ENCODE results near the gene PHOSPHO1.

PHOSPHO1 gene

GRCh38 chr17:49229076-49229804, 1.3 kb downstream of the PHOSPHO1 start:
- CTCF ChIA-PET = interaction anchor here (0.6 to 8.9 kb wide), 14 partner anchors 7 to 750 kb away, joined by 3 to 165 read pairs (median 13); partner anchors contain the start of genes ABI3 and GNGT2
- DNase-seq (ENCODE audit: low read depth, low spot score) = no peak
- H3K4me3 ChIP-seq (ENCODE audit: low read depth, low read length) = no peak overlapping the region
- no peak for TF ChIP-seq CTCF (IDR thresholded peaks at IDR 0.05; ENCODE audit: insufficient read depth, low read length, missing control alignments)
- POLR2A ChIA-PET = interaction anchor here (0.8 kb wide), 1 partner anchor 11 kb away, joined by 3 read pairs; no protein-coding TSS in a partner anchor

GRCh38 chr17:49227436-49228261, 2.9 kb downstream of the PHOSPHO1 start:
- TF ChIP-seq CTCF (IDR thresholded peaks at IDR 0.05; ENCODE audit: insufficient read depth, low read length, missing control alignments) = peak; percentile 79
- POLR2A ChIA-PET = no interaction called here
- H3K4me3 ChIP-seq (ENCODE audit: low read depth, low read length) = no peak overlapping the region
- CTCF ChIA-PET = interaction anchor here (0.7 to 8.9 kb wide), 43 partner anchors 8 to 549 kb away, joined by 3 to 165 read pairs (median 4); partner anchors contain the start of genes ABI3, GNGT2 and PHB1
- peak; percentile 10 for DNase-seq (ENCODE audit: low read depth, low spot score)

GRCh38 chr17:49226771-49227435, 3.7 kb downstream of the PHOSPHO1 start:
- no peak overlapping the region for H3K4me3 ChIP-seq (ENCODE audit: low read depth, low read length)
- DNase-seq (ENCODE audit: low read depth, low spot score) = no peak
- no peak for TF ChIP-seq CTCF (IDR thresholded peaks at IDR 0.05; ENCODE audit: insufficient read depth, low read length, missing control alignments)
- ChIA-PET POLR2A (no interaction called here), CTCF (interaction anchor here (0.7 to 8.9 kb wide), 35 partner anchors 9 to 548 kb away, joined by 3 to 165 read pairs (median 5); partner anchors contain the start of genes ABI3 and GNGT2)

- no peak overlapping the region for H3K4me3 ChIP-seq (ENCODE audit: low read depth, low read length)
- ChIA-PET CTCF (interaction anchor here (0.7 to 8.9 kb wide), 11 partner anchors 8 to 219 kb away, joined by 3 to 165 read pairs (median 12); partner anchors contain the start of genes ABI3 and GNGT2), POLR2A (no interaction called here)
- TF ChIP-seq CTCF (IDR thresholded peaks at IDR 0.05; ENCODE audit: insufficient read depth, low read length, missing control alignments) = no peak
- DNase-seq (ENCODE audit: low read depth, low spot score) = no peak
Observed at GRCh38 chr17:49225554-49226236, 4.9 kb downstream of the PHOSPHO1 start.

- POLR2A ChIA-PET = no interaction called here
- DNase-seq (ENCODE audit: low read depth, low spot score) = no peak
- no peak overlapping the region for H3K4me3 ChIP-seq (ENCODE audit: low read depth, low read length)
- no peak for TF ChIP-seq CTCF (IDR thresholded peaks at IDR 0.05; ENCODE audit: insufficient read depth, low read length, missing control alignments)
- CTCF ChIA-PET = interaction anchor here (0.8 to 8.9 kb wide), 9 partner anchors 12 to 332 kb away, joined by 3 to 165 read pairs (median 3); partner anchors contain the start of genes ABI3 and GNGT2
Observed at GRCh38 chr17:49224997-49225337, 5.6 kb downstream of the PHOSPHO1 start.
